AG04449 (cell line): ENCODE results near the gene SSPN.

ENCODE experiments used
- CTCF ChIA-PET: fragments of 350-600 bp; formaldehyde crosslinking; extraction: SDS; loops from one replicate; lab custom pipeline; 2021; ENCODE audit warnings: antibody characterized with exemption; lab: Yijun Ruan, JAX
- POLR2A ChIA-PET: fragments of 400-600, 350-600 bp; formaldehyde crosslinking; extraction: SDS; loops from one replicate; lab custom pipeline; 2020; ENCODE audit warnings: antibody characterized with exemption, inconsistent platforms; lab: Yijun Ruan, JAX
- DNase-seq: peaks from one replicate; pipeline ENCODE4 v3.0.0-alpha.2; 2010; ENCODE audit warnings: low read depth, low spot score
- H3K4me3 ChIP-seq: 2 replicates; pipeline ENCODE4 v1.5.1; 2011; ENCODE audit warnings: low read depth, mild to moderate bottlenecking, control low read depth, low read length
- TF ChIP-seq, protein P1 (sequence below): IDR thresholded peaks from one replicate; pipeline ENCODE4 v1.5.1; 2011; ENCODE audit warnings: mild to moderate bottlenecking, moderate library complexity, low read length, control low read depth, inconsistent platforms; ENCODE audit not compliant: insufficient read depth; ENCODE audit errors: missing control alignments

The SSPN gene

GRCh38 chr12:26269562-26270284 lies 74.3 kb downstream of the SSPN start:
- no peak for DNase-seq
- ChIA-PET CTCF (interaction anchor here (1.2 to 1.9 kb wide), 2 partner anchors 21 to 151 kb away, joined by 3 to 5 read pairs; no protein-coding TSS in a partner anchor), POLR2A (interaction anchor here (1.1 kb wide), 1 partner anchor 17 kb away, joined by 3 read pairs; no protein-coding TSS in a partner anchor)
- H3K4me3 ChIP-seq = no peak overlapping the region
- TF ChIP-seq, protein P1, sequence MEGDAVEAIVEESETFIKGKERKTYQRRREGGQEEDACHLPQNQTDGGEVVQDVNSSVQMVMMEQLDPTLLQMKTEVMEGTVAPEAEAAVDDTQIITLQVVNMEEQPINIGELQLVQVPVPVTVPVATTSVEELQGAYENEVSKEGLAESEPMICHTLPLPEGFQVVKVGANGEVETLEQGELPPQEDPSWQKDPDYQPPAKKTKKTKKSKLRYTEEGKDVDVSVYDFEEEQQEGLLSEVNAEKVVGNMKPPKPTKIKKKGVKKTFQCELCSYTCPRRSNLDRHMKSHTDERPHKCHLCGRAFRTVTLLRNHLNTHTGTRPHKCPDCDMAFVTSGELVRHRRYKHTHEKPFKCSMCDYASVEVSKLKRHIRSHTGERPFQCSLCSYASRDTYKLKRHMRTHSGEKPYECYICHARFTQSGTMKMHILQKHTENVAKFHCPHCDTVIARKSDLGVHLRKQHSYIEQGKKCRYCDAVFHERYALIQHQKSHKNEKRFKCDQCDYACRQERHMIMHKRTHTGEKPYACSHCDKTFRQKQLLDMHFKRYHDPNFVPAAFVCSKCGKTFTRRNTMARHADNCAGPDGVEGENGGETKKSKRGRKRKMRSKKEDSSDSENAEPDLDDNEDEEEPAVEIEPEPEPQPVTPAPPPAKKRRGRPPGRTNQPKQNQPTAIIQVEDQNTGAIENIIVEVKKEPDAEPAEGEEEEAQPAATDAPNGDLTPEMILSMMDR = no peak

GRCh38 chr12:26271024-26271423 lies 75.7 kb downstream of the SSPN start:
- TF ChIP-seq, protein P1 = no peak
- POLR2A ChIA-PET = no interaction called here
- no peak overlapping the region for H3K4me3 ChIP-seq
- CTCF ChIA-PET = interaction anchor here (1.9 kb wide), 1 partner anchor 152 kb away, joined by 5 read pairs; no protein-coding TSS in a partner anchor
- DNase-seq = peak; percentile 24

DNA sequence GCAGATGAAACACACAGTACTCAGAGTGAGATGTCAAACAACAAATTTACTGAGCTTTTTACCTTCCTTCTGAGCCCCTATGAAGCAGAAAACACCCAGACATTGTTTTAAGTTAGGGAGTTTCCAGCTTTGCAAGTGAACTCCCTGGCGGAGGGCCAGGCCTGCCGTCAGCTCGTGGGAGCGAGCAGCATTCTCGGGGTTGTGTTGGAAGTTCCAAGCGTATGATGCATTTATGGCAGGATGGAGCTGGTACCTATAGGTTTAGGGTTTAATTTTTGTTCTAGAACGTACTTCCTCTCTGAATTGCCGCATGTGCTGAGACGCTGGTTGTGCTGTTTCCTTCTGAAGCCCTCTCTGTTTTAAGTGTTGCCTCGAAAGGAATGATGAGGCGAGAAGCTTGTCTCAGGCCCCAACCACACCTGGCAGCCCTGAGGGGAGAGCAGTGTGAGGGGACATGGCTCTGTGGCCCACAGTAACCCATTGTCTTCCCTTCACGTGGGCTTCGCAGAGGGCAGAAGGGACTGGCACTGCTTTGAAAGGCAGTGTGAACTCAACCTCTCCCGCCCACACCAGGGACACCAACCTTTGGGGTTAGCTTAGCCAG lies 76.6 kb downstream of the SSPN start:
- no peak overlapping the region for H3K4me3 ChIP-seq
- TF ChIP-seq, protein P1 = no peak
- ChIA-PET POLR2A (interaction anchor here (1.0 kb wide), 2 partner anchors 33 to 150 kb away, joined by 3 read pairs; no protein-coding TSS in a partner anchor), CTCF (interaction anchor here (0.7 to 2.9 kb wide), 5 partner anchors 11 to 613 kb away, joined by 3 to 10 read pairs (median 3); no protein-coding TSS in a partner anchor)
- DNase-seq = peak; percentile 81

DNA sequence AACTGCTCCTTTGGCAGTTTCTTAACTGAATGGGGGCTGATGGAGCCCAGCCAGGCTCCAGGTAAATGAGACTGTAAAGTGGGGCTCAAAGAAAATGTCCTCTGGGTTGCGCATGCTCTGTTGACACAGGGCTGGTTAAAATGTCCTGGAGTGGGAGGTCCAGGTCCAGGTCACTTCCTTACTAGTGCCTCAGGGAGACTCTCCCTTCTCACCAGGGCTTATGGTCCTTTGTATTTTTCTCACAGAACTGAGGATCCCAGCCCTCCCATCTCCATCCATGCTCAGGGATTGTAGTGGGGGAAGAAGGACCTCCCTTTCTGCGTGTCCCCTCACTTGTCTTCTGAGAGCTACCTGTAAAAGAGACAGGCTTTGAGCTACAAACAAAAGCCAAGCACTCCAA lies 77.5 kb downstream of the SSPN start:
- TF ChIP-seq, protein P1 = no peak
- POLR2A ChIA-PET = interaction anchor here (0.6 to 1.0 kb wide), 2 partner anchors 34 to 92 kb away, joined by 3 read pairs; no protein-coding TSS in a partner anchor
- CTCF ChIA-PET = interaction anchor here (1.3 to 2.9 kb wide), 3 partner anchors 17 to 173 kb away, joined by 3 to 10 read pairs (median 3); no protein-coding TSS in a partner anchor
- no peak for DNase-seq
- H3K4me3 ChIP-seq = no peak overlapping the region

DNA sequence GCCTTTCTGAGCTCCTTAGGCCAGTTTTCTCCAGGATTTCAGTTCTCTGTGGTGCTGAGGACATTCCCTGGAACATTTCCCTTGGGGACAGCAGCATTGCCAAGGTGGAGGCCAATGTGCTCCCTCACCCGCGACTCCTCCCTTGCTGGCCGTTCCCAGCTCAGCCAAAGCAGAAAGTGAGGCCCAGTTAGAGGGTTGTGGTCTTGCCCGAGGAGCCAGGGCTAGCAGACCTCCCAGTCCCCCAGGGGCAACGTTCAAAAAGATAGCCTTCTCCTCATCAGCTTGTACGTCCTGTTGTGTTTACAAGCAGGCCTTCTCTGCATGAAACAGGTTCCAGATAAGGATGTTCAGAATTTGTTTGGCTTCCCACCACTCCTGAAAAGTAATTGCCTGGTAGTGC lies 78.4 kb downstream of the SSPN start:
- TF ChIP-seq, protein P1 = no peak
- POLR2A ChIA-PET = interaction anchor here (1.3 to 1.8 kb wide), 2 partner anchors 25 to 150 kb away, joined by 3 to 6 read pairs; no protein-coding TSS in a partner anchor
- no peak overlapping the region for H3K4me3 ChIP-seq
- CTCF ChIA-PET = interaction anchor here (1.3 to 3.3 kb wide), 4 partner anchors 25 to 174 kb away, joined by 3 to 23 read pairs (median 8); no protein-coding TSS in a partner anchor
- DNase-seq = no peak
